ENCODE measurements around the gene CRTC1. TPM values are rescaled to one million over a fixed set of nuclear protein-coding genes. Genes with fewer than 3 reads are reported as not detected.

CRTC1 gene
- total and polyA plus RNA-seq, 2 experiments from 2014 or later, result 1.2 to 5.1 TPM

DNA sequence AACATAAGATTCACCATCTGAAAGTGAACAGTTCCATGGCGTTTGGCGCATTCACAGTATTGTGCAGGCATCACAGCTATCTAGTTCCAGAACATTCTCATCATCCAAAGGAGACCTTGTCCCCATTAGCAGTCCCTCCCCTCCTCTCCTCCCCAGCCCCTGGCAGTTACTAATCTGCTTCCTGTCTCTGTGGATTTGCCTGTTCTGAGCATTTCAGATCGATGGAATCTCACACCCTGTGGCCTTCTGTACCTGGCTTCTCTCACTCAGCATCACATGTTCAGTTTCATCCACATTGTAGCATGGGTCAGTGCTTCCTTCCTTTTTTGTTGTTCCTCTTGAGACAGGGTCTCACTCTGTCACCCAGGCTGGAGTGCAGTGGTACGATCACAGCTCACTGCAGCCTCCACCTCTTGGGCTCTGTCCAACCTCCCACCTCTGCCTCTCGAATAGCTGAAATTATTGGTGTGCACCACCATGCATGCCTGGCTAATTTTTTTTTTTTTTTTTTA, 34.6 kb downstream of the CRTC1 start:
- no peak overlapping the region for H3K4me3 ChIP-seq
- no peaks in the 10 kb centered on the region for H3K27me3 ChIP-seq (replicated peaks; ENCODE audit: insufficient read depth)
- no peak for DNase-seq
- no peak overlapping the region for H3K27ac ChIP-seq
- H3K79me2 ChIP-seq (ENCODE audit: insufficient read depth), result no peaks in the 10 kb centered on the region
- no peaks in the 10 kb centered on the region for H4K20me1 ChIP-seq (ENCODE audit: insufficient read depth)
- H3K9ac ChIP-seq, result no peak overlapping the region
- no peak overlapping the region for H3K4me2 ChIP-seq (ENCODE audit: unreplicated experiment)
- no peak for TF ChIP-seq EZH2phosphoT487 (IDR thresholded peaks at IDR 0.05; ENCODE audit: insufficient read depth, low read depth)
- no peak for TF ChIP-seq EZH2 (IDR thresholded peaks at IDR 0.05; ENCODE audit: insufficient read depth, poor library complexity, severe bottlenecking)
- no peaks in the 10 kb centered on the region for H3K9me3 ChIP-seq (ENCODE audit: low read depth)
- 82 to 85% methylated on average over 5 of the region's 5 CpGs for WGBS, 2 experiments (ENCODE audit: low coverage in 1 of 2, low lambda C conversion rate in 2 of 2, missing lambda C conversion rate in 2 of 2)
- no peaks in the 10 kb centered on the region for H3K9me2 ChIP-seq (ENCODE audit: insufficient read depth)
- in situ Hi-C loops (cut with MboI), result no loop called here
- no peaks in the 10 kb centered on the region for H3K36me3 ChIP-seq (ENCODE audit: low read depth)
- no peaks in the 10 kb centered on the region for H3F3A ChIP-seq (ENCODE audit: insufficient read depth)
- no peaks in the 10 kb centered on the region for H3K4me1 ChIP-seq (ENCODE audit: insufficient read depth)
- no peak overlapping the region for H2AFZ ChIP-seq

DNA sequence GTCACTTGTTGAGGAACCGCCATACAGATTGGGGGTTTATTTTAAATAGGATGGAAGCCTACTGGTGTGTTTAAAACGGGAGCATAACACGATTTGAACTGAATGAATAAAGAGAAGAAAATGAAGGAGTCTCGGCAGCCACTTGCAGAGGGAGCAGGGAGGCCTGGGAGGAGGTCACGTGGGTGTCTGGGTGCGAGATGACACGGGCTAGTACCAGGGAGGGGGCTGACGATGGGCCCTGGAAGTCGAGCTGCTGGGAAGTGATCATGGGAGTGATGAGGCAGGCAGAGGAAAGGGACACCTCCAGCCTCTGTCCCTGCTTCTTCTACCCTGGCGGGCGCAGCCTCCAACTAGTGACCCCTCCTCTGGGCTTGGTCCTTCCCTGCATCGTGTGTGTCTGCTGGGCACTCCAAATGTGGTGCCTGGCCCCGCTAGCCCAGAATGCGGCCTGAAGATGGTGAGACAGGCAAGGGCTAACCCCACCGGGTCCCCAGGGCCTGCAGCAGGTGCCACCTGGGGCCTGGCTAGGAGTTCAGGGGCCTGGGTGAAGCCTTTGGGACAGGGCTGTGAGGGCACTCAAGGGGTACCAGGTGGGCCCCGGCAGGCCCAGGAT, 35.5 kb downstream of the CRTC1 start:
- no peaks in the 10 kb centered on the region for H3K36me3 ChIP-seq (ENCODE audit: low read depth)
- no peaks in the 10 kb centered on the region for H4K20me1 ChIP-seq (ENCODE audit: insufficient read depth)
- in situ Hi-C loops (cut with MboI), result no loop called here
- no peaks in the 10 kb centered on the region for H3K9me2 ChIP-seq (ENCODE audit: insufficient read depth)
- TF ChIP-seq EZH2phosphoT487 (IDR thresholded peaks at IDR 0.05; ENCODE audit: insufficient read depth, low read depth) (no peak), EZH2 (IDR thresholded peaks at IDR 0.05; ENCODE audit: insufficient read depth, poor library complexity, severe bottlenecking) (no peak)
- H3K79me2 ChIP-seq (ENCODE audit: insufficient read depth), result no peaks in the 10 kb centered on the region
- H3K9me3 ChIP-seq (ENCODE audit: low read depth), result no peaks in the 10 kb centered on the region
- H3K4me2 ChIP-seq (ENCODE audit: unreplicated experiment), result no peak overlapping the region
- no peaks in the 10 kb centered on the region for H3K27me3 ChIP-seq (replicated peaks; ENCODE audit: insufficient read depth)
- no peaks in the 10 kb centered on the region for H3K4me1 ChIP-seq (ENCODE audit: insufficient read depth)
- H2AFZ ChIP-seq, result no peak overlapping the region
- 92 to 93% methylated on average over 16 of the region's 16 CpGs for WGBS, 2 experiments (ENCODE audit: low coverage in 1 of 2, low lambda C conversion rate in 2 of 2, missing lambda C conversion rate in 2 of 2)
- DNase-seq, result no peak
- no peak overlapping the region for H3K9ac ChIP-seq
- no peak overlapping the region for H3K27ac ChIP-seq
- H3K4me3 ChIP-seq, result no peak overlapping the region
- H3F3A ChIP-seq (ENCODE audit: insufficient read depth), result no peaks in the 10 kb centered on the region

DNA sequence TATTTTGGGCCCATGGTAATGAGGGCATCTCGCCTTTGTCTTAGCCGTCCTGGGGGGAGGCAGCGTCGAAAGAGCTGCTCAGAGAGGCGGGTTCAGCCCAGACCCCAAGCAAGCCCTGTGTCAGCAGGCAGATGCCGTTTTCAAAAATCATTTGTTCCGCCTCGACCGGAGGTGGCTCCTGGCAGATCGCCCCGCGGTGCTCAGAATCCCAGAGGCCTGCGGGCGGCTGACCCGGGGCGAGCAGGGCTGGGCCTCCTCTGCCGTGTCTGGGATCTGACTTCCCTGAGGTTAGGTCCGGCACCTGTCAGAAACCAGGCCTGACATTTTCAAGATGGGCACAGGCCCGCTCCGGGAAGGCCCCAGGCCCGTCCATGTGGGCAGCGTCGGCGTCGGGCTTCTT, 36.1 kb downstream of the CRTC1 start:
- Histone ChIP-seq H3K4me3 (no peak overlapping the region), H3F3A (ENCODE audit: insufficient read depth) (no peaks in the 10 kb centered on the region), H3K4me1 (ENCODE audit: insufficient read depth) (no peaks in the 10 kb centered on the region), H3K9me2 (ENCODE audit: insufficient read depth) (no peaks in the 10 kb centered on the region), H3K4me2 (ENCODE audit: unreplicated experiment) (no peak overlapping the region), H3K79me2 (ENCODE audit: insufficient read depth) (no peaks in the 10 kb centered on the region), H3K36me3 (ENCODE audit: low read depth) (no peaks in the 10 kb centered on the region), H3K9me3 (ENCODE audit: low read depth) (no peaks in the 10 kb centered on the region), H3K9ac (no peak overlapping the region), H4K20me1 (ENCODE audit: insufficient read depth) (no peaks in the 10 kb centered on the region), H3K27me3 (replicated peaks; ENCODE audit: insufficient read depth) (no peaks in the 10 kb centered on the region), H3K27ac (no peak overlapping the region), H2AFZ (no peak overlapping the region)
- WGBS, 2 experiments (ENCODE audit: low coverage in 1 of 2, low lambda C conversion rate in 2 of 2, missing lambda C conversion rate in 2 of 2), result 79 to 80% methylated on average over 25 of the region's 25 CpGs
- TF ChIP-seq EZH2phosphoT487 (IDR thresholded peaks at IDR 0.05; ENCODE audit: insufficient read depth, low read depth) (no peak), EZH2 (IDR thresholded peaks at IDR 0.05; ENCODE audit: insufficient read depth, poor library complexity, severe bottlenecking) (no peak)
- in situ Hi-C loops (cut with MboI), result no loop called here
- no peak for DNase-seq

DNA sequence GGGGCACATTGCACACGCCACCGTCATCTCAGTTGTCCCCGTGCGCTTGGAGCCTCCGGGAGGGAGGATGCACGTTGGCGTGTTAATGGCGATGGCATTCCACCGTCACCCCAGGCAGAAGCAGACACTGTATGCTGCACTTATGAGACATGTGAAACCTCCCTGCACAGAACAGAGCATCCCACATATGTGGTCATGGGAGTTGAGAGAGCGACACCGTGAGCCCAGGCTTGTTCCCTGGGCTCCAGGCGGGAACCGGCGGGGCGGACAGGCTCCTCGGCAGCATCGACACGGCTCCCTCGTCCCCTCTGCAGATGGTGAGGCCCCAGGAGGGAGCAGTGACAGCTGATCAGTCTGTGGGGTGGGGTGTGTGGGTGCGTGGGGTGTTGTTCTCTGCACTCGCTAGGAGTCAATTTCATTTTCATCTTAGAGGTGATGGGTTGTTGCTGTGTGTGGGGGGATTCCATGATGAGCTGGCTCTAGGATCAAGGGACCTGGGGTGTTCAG, 40.4 kb downstream of the CRTC1 start:
- H3K9ac ChIP-seq, result no peak overlapping the region
- DNase-seq, result no peak
- H3K9me2 ChIP-seq (ENCODE audit: insufficient read depth), result no peaks in the 10 kb centered on the region
- in situ Hi-C loops (cut with MboI), result no loop called here
- H3K79me2 ChIP-seq (ENCODE audit: insufficient read depth), result no peaks in the 10 kb centered on the region
- WGBS, 2 experiments (ENCODE audit: low coverage in 1 of 2, low lambda C conversion rate in 2 of 2, missing lambda C conversion rate in 2 of 2), result 77 to 78% methylated on average over 21 of the region's 21 CpGs
- no peak overlapping the region for H3K4me3 ChIP-seq
- no peak overlapping the region for H3K4me2 ChIP-seq (ENCODE audit: unreplicated experiment)
- H3K36me3 ChIP-seq (ENCODE audit: low read depth), result no peaks in the 10 kb centered on the region
- H3K4me1 ChIP-seq (ENCODE audit: insufficient read depth), result no peaks in the 10 kb centered on the region
- TF ChIP-seq EZH2 (IDR thresholded peaks at IDR 0.05; ENCODE audit: insufficient read depth, poor library complexity, severe bottlenecking), result no peak
- no peak for TF ChIP-seq EZH2phosphoT487 (IDR thresholded peaks at IDR 0.05; ENCODE audit: insufficient read depth, low read depth)
- no peaks in the 10 kb centered on the region for H3K27me3 ChIP-seq (replicated peaks; ENCODE audit: insufficient read depth)
- no peak overlapping the region for H2AFZ ChIP-seq
- no peaks in the 10 kb centered on the region for H3K9me3 ChIP-seq (ENCODE audit: low read depth)
- no peak overlapping the region for H3K27ac ChIP-seq
- no peaks in the 10 kb centered on the region; the same call in 1 of the 2 replicates for H4K20me1 ChIP-seq (ENCODE audit: insufficient read depth)
- H3F3A ChIP-seq (ENCODE audit: insufficient read depth), result no peaks in the 10 kb centered on the region
